ENCODE measurements around the gene SIMC1. TPM values are rescaled to one million over a fixed set of nuclear protein-coding genes. Genes with fewer than 3 reads are reported as not detected.

Gene SIMC1
- total RNA-seq, 1 experiment from 2014 or later: 17.7 TPM

DNA sequence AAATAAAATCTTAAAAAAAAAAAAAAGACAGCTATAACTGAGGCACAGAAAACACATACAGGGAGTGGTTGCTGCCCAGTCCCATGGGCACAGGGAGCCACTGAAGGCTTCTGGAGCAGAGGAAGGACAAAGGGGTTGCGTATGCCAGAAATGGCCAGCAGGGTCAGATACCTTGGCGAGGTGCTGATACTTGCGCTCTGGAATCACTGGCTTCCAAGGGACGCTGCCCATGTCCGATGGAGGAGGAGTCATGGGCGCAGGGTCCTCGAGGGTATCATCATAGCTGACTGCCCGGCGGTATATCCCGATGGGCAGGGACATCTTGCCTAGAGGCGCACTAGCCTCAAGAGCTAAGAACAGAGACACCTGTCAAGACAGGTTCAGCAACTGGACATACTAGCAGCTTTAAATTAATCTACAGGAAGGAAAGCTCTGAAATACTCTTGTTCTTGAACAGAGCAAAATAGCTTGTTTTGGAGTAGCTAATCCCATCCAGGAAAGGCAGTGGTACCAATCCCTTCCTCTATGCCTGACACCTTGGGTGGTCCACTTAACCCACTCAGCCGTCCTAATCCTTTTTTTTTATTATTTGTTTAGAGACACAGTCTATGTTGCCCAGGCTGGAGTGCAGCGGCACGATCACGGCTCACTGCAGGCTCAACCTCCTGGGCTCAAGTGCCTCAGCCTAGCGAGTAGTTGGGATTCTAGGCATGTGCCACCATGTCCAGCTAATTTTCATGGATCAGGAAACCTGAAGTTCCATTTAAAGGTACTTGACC lies 117.4 kb downstream of the SIMC1 start:
- H3K27me3 Mint-ChIP-seq (ENCODE audit: low read depth): no peaks in the 10 kb centered on the region
- no peak overlapping the region for H2BK15ac ChIP-seq (ENCODE audit: low read depth, low read length)
- no CpG with 5 or more reads among the region's 16 CpGs for WGBS (ENCODE audit: extremely low coverage, insufficient read length, low lambda C conversion rate)

More for the DNA sequence above, 117.4 kb downstream of the SIMC1 start:
- Histone ChIP-seq H3K4me1 (ENCODE audit: insufficient read depth, low read length) (no peaks in the 10 kb centered on the region; the same call in 1 of the 2 replicates), H3K27ac (ENCODE audit: insufficient read length, low read depth, low read length) (no peak overlapping the region), H4K91ac (ENCODE audit: insufficient read length, low read depth, low read length) (no peak overlapping the region), H3T11ph (ENCODE audit: low read length) (no peak overlapping the region), H3K79me2 (ENCODE audit: insufficient read depth, low read length) (peaks cover 6% of the 10 kb centered on the region; the same call in 1 of the 2 replicates), H3K18ac (ENCODE audit: insufficient read length, low read depth, low read length) (no peak overlapping the region), H3K79me1 (ENCODE audit: insufficient read depth, low read depth, low read length, poor library complexity, severe bottlenecking) (peaks cover 3% of the 10 kb centered on the region), H3K9me3 (ENCODE audit: control insufficient read depth, low read depth, low read length) (no peaks in the 10 kb centered on the region), H3K27me3 (ENCODE audit: insufficient read depth, low read length) (no peaks in the 10 kb centered on the region), H4K5ac (ENCODE audit: insufficient read length, low read depth, low read length) (no peak overlapping the region), H3K23ac (ENCODE audit: insufficient read length, low read depth, low read length) (no peak overlapping the region), H2AFZ (ENCODE audit: low read length) (no peak overlapping the region), H3K4ac (ENCODE audit: low read depth, low read length) (no peak overlapping the region), H2AK5ac (ENCODE audit: insufficient read length, low read length) (no peak overlapping the region), H2BK5ac (ENCODE audit: insufficient read length, low read length) (no peak overlapping the region), H3K14ac (ENCODE audit: insufficient read depth, low read length) (no peak overlapping the region), H2BK120ac (ENCODE audit: low read depth, low read length, poor library complexity, severe bottlenecking) (no peak overlapping the region), H3K56ac (ENCODE audit: insufficient read length, low read depth, low read length) (no peak overlapping the region), H3K23me2 (ENCODE audit: insufficient read length, low read depth, low read length, poor library complexity, severe bottlenecking) (no peaks in the 10 kb centered on the region), H4K8ac (replicated peaks; ENCODE audit: insufficient read length, low read depth, low read length) (no peak overlapping the region), H2BK12ac (ENCODE audit: insufficient read length, low read depth, low read length) (no peak overlapping the region), H4K20me1 (ENCODE audit: control insufficient read depth, insufficient read depth, insufficient read length) (no peaks in the 10 kb centered on the region), H2BK20ac (ENCODE audit: low read depth, low read length, poor library complexity, severe bottlenecking) (no peak overlapping the region), H3K9ac (ENCODE audit: extremely low read depth, insufficient read length, low read length) (no peak overlapping the region), H3K4me2 (ENCODE audit: insufficient read depth, insufficient read length, low read length) (no peak overlapping the region)
- H3K27ac Mint-ChIP-seq: peak overlapping the region in 1 of 3 experiments; percentile 76; a peak in 2 of 7 replicates
- H3K36me3 Mint-ChIP-seq (ENCODE audit: insufficient read depth in 1 of 3, low read depth in 3 of 3): peaks cover 41 to 88% (median 73%) of the 10 kb centered on the region in 3 experiments
- H3K9me3 Mint-ChIP-seq: no peaks in the 10 kb centered on the region
- no peak overlapping the region for H3K4me3 Mint-ChIP-seq
- DNase-seq: peak; percentile 49
- TF ChIP-seq, protein P1, sequence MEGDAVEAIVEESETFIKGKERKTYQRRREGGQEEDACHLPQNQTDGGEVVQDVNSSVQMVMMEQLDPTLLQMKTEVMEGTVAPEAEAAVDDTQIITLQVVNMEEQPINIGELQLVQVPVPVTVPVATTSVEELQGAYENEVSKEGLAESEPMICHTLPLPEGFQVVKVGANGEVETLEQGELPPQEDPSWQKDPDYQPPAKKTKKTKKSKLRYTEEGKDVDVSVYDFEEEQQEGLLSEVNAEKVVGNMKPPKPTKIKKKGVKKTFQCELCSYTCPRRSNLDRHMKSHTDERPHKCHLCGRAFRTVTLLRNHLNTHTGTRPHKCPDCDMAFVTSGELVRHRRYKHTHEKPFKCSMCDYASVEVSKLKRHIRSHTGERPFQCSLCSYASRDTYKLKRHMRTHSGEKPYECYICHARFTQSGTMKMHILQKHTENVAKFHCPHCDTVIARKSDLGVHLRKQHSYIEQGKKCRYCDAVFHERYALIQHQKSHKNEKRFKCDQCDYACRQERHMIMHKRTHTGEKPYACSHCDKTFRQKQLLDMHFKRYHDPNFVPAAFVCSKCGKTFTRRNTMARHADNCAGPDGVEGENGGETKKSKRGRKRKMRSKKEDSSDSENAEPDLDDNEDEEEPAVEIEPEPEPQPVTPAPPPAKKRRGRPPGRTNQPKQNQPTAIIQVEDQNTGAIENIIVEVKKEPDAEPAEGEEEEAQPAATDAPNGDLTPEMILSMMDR (conservative IDR thresholded peaks at IDR 0.05): peak; percentile 56
- peaks cover 6 to 10% of the 10 kb centered on the region in 2 experiments for H3K4me1 Mint-ChIP-seq
